HepG2 (cell line): ENCODE measurements around the gene AFF4. TPM values are rescaled to one million over a fixed set of nuclear protein-coding genes. Genes with fewer than 3 reads are reported as not detected.

Experiments
- ELF3 ChIP-seq: IDR thresholded peaks from 2 replicates; pipeline ENCODE4 v1.6.1; 2016; ENCODE audit warnings: missing genetic modification reagents, missing compliant biosample characterization
- GABPB1 ChIP-seq: IDR thresholded peaks from 2 replicates; pipeline ENCODE4 v1.6.1; 2016; ENCODE audit warnings: mild to moderate bottlenecking, missing genetic modification reagents, moderate library complexity, missing compliant biosample characterization
- KMT2B ChIP-seq: IDR thresholded peaks from 2 replicates; pipeline ENCODE4 v1.6.1; 2016; ENCODE audit warnings: missing genetic modification reagents, missing compliant biosample characterization
- MTF2 ChIP-seq: sonication (generic); formaldehyde crosslinking; IDR thresholded peaks from 2 replicates; pipeline ENCODE4 v1.5.0; 2020; ENCODE audit warnings: missing genetic modification reagents, borderline replicate concordance
- PITX1 ChIP-seq: sonication (generic); formaldehyde crosslinking; IDR thresholded peaks from 2 replicates; pipeline ENCODE4 v1.5.1; 2020; ENCODE audit warnings: mild to moderate bottlenecking, missing genetic modification reagents
- PRDM15 ChIP-seq: sonication (generic); formaldehyde crosslinking; IDR thresholded peaks from 2 replicates; pipeline ENCODE4 v1.4.0; 2020; ENCODE audit warnings: missing genetic modification reagents
- SALL2 ChIP-seq: sonication (generic); formaldehyde crosslinking; IDR thresholded peaks from 2 replicates; pipeline ENCODE4 v1.8.1; 2023; ENCODE audit warnings: mild to moderate bottlenecking, missing genetic modification reagents, inconsistent platforms
- ZMAT3 ChIP-seq: sonication (generic); formaldehyde crosslinking; conservative IDR thresholded peaks from 2 replicates; pipeline ENCODE4 v1.7.0; 2021; ENCODE audit warnings: missing genetic modification reagents
- ZNF3 ChIP-seq: IDR thresholded peaks from 2 replicates; pipeline ENCODE4 v1.7.0; 2017; ENCODE audit warnings: inconsistent platforms
- ZNF619 ChIP-seq: sonication (generic); formaldehyde crosslinking; IDR thresholded peaks from 2 replicates; pipeline ENCODE4 v1.4.0; 2020; ENCODE audit warnings: mild to moderate bottlenecking, missing genetic modification reagents
- ZSCAN22 ChIP-seq: sonication (generic); formaldehyde crosslinking; IDR thresholded peaks from 2 replicates; pipeline ENCODE4 v1.4.0; 2020; ENCODE audit warnings: mild to moderate bottlenecking, missing genetic modification reagents
- polyA plus RNA-seq, 8 experiments: library from polyadenylated mRNA; depleted of rRNA in 3 of 8; stranded (reverse) in 7 of 8; unstranded in 1 of 8; fragments of >200 nt; fragmentation: Illumina TruSeq in 4 of 8; extraction: Trizol in 4 of 8; gene quantifications; 2 replicates each; pipeline versions ENCODE4 v1.2.1 to v1.2.3, GENCODE V29; 2011 to 2016; ENCODE audit warnings: low read depth in 4 of 8, missing spikeins in 1 of 8, mixed read lengths in 1 of 8; ENCODE audit not compliant: insufficient read depth in 1 of 8
- total RNA-seq, 5 experiments: library from RNA; depleted of rRNA; stranded (reverse); fragments of >200 nt; fragmentation: Illumina TruSeq; extraction: Trizol; gene quantifications; 2 replicates each; pipeline ENCODE4 v1.2.3, GENCODE V29; 2016; ENCODE audit warnings: low read depth in 1 of 5
- TF ChIP-seq, protein P1 (sequence below): IDR thresholded peaks from 2 replicates; pipeline ENCODE4 v1.6.1; 2012; ENCODE audit warnings: low read depth, low read length, improper control_type of control experiment
- TF ChIP-seq, protein P2 (sequence below): sonication (generic); formaldehyde crosslinking; IDR thresholded peaks from 2 replicates; pipeline ENCODE4 v1.8.0; 2022; ENCODE audit warnings: missing genetic modification reagents, mild to moderate bottlenecking, borderline replicate concordance
- TF ChIP-seq, protein P3 (sequence below): sonication (generic); formaldehyde crosslinking; IDR thresholded peaks from 2 replicates; pipeline ENCODE4 v1.4.0; 2020; ENCODE audit warnings: mild to moderate bottlenecking, missing genetic modification reagents
- TF ChIP-seq, protein P4 (sequence below): sonication (generic); formaldehyde crosslinking; IDR thresholded peaks from 2 replicates; pipeline ENCODE4 v1.4.0; 2020; ENCODE audit warnings: missing genetic modification reagents

AFF4 gene
- total and polyA plus RNA-seq, 2 of the 13 experiments (the other 11 are each of a cell fraction or from before 2014, with no cell fraction given) = 22.1 to 25.5 TPM

- TF ChIP-seq, protein P1, sequence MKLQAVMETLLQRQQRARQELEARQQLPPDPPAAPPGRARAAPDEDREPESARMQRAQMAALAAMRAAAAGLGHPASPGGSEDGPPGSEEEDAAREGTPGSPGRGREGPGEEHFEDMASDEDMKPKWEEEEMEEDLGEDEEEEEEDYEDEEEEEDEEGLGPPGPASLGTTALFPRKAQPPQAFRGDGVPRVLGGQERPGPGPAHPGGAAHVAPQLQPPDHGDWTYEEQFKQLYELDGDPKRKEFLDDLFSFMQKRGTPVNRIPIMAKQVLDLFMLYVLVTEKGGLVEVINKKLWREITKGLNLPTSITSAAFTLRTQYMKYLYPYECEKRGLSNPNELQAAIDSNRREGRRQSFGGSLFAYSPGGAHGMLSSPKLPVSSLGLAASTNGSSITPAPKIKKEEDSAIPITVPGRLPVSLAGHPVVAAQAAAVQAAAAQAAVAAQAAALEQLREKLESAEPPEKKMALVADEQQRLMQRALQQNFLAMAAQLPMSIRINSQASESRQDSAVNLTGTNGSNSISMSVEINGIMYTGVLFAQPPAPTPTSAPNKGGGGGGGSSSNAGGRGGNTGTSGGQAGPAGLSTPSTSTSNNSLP = no peak
- peak; percentile 52; the same call in 1 of the 2 replicates for TF ChIP-seq KMT2B
- TF ChIP-seq, protein P2, sequence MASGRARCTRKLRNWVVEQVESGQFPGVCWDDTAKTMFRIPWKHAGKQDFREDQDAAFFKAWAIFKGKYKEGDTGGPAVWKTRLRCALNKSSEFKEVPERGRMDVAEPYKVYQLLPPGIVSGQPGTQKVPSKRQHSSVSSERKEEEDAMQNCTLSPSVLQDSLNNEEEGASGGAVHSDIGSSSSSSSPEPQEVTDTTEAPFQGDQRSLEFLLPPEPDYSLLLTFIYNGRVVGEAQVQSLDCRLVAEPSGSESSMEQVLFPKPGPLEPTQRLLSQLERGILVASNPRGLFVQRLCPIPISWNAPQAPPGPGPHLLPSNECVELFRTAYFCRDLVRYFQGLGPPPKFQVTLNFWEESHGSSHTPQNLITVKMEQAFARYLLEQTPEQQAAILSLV (CRISPR knock-in tag) = peak; percentile 52; the same call in 1 of the 2 replicates
- no peak for TF ChIP-seq PITX1 (CRISPR knock-in tag)
- no peak for TF ChIP-seq ZNF3 (CRISPR knock-in tag)
- no peak for TF ChIP-seq ZSCAN22 (CRISPR knock-in tag)
- peak; percentile 80 for TF ChIP-seq GABPB1 (CRISPR knock-in tag)
- TF ChIP-seq ZMAT3 (CRISPR knock-in tag) = peak; percentile 59
- peak; percentile 53; the same call in 1 of the 2 replicates for TF ChIP-seq PRDM15 (CRISPR knock-in tag)
- peak; percentile 44; the same call in 1 of the 2 replicates for TF ChIP-seq ELF3 (CRISPR knock-in tag)
- TF ChIP-seq, protein P3, sequence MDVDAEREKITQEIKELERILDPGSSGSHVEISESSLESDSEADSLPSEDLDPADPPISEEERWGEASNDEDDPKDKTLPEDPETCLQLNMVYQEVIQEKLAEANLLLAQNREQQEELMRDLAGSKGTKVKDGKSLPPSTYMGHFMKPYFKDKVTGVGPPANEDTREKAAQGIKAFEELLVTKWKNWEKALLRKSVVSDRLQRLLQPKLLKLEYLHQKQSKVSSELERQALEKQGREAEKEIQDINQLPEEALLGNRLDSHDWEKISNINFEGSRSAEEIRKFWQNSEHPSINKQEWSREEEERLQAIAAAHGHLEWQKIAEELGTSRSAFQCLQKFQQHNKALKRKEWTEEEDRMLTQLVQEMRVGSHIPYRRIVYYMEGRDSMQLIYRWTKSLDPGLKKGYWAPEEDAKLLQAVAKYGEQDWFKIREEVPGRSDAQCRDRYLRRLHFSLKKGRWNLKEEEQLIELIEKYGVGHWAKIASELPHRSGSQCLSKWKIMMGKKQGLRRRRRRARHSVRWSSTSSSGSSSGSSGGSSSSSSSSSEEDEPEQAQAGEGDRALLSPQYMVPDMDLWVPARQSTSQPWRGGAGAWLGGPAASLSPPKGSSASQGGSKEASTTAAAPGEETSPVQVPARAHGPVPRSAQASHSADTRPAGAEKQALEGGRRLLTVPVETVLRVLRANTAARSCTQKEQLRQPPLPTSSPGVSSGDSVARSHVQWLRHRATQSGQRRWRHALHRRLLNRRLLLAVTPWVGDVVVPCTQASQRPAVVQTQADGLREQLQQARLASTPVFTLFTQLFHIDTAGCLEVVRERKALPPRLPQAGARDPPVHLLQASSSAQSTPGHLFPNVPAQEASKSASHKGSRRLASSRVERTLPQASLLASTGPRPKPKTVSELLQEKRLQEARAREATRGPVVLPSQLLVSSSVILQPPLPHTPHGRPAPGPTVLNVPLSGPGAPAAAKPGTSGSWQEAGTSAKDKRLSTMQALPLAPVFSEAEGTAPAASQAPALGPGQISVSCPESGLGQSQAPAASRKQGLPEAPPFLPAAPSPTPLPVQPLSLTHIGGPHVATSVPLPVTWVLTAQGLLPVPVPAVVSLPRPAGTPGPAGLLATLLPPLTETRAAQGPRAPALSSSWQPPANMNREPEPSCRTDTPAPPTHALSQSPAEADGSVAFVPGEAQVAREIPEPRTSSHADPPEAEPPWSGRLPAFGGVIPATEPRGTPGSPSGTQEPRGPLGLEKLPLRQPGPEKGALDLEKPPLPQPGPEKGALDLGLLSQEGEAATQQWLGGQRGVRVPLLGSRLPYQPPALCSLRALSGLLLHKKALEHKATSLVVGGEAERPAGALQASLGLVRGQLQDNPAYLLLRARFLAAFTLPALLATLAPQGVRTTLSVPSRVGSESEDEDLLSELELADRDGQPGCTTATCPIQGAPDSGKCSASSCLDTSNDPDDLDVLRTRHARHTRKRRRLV (CRISPR knock-in tag) = no peak
- TF ChIP-seq ZNF619 = no peak
- 0 out of 2 replicates have a peak, but pooled peaks have one; percentile 45 for TF ChIP-seq MTF2 (CRISPR knock-in tag)
- TF ChIP-seq SALL2 (CRISPR knock-in tag) = peak; percentile 33; the same call in 1 of the 2 replicates
- TF ChIP-seq, protein P4, sequence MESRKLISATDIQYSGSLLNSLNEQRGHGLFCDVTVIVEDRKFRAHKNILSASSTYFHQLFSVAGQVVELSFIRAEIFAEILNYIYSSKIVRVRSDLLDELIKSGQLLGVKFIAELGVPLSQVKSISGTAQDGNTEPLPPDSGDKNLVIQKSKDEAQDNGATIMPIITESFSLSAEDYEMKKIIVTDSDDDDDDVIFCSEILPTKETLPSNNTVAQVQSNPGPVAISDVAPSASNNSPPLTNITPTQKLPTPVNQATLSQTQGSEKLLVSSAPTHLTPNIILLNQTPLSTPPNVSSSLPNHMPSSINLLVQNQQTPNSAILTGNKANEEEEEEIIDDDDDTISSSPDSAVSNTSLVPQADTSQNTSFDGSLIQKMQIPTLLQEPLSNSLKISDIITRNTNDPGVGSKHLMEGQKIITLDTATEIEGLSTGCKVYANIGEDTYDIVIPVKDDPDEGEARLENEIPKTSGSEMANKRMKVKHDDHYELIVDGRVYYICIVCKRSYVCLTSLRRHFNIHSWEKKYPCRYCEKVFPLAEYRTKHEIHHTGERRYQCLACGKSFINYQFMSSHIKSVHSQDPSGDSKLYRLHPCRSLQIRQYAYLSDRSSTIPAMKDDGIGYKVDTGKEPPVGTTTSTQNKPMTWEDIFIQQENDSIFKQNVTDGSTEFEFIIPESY (CRISPR knock-in tag) = no peak
Measured at GRCh38 chr5:132830436-132831094, 132.9 kb downstream of the AFF4 start, which contains the start of gene SHROOM1 (continued).
